Liver (tissue), 9 donors: ENCODE results near the gene RNF151. TPM values are rescaled to one million over a fixed set of nuclear protein-coding genes. Genes with fewer than 3 reads are reported as not detected.

Experiments
- DNase-seq: peaks from one replicate; pipeline ENCODE4 v3.0.0-alpha.2; 2017; ENCODE audit warnings: low spot score
- H3K27ac ChIP-seq, 2 donors: one replicate each; pipeline ENCODE4 v1.7.0; 2013; ENCODE audit warnings: inconsistent platforms in 2 of 2, low read length in 2 of 2, control low read depth in 1 of 2, low read depth in 1 of 2, mild to moderate bottlenecking in 1 of 2
- H3K27me3 ChIP-seq, 4 donors: one replicate each; pipeline versions ENCODE4 v1.6.1 to v1.7.0; 2013; ENCODE audit warnings: low read length in 3 of 4, inconsistent platforms in 1 of 4, mild to moderate bottlenecking in 1 of 4, moderate library complexity in 1 of 4; ENCODE audit not compliant: control insufficient read depth in 4 of 4, insufficient read depth in 4 of 4
- H3K36me3 ChIP-seq, 4 donors: one replicate each; pipeline versions ENCODE4 v1.6.1 to v1.7.0; 2013; ENCODE audit warnings: low read length in 3 of 4, mild to moderate bottlenecking in 3 of 4, low read depth in 1 of 4, moderate library complexity in 1 of 4; ENCODE audit not compliant: control insufficient read depth in 4 of 4, insufficient read depth in 3 of 4
- H3K4me1 ChIP-seq, 4 donors: one replicate each; pipeline versions ENCODE4 v1.6.1 to v1.7.0; 2013; ENCODE audit warnings: low read length in 3 of 4, mild to moderate bottlenecking in 3 of 4, moderate library complexity in 1 of 4; ENCODE audit not compliant: control insufficient read depth in 4 of 4, insufficient read depth in 4 of 4
- H3K4me3 ChIP-seq, 3 donors: one replicate each; pipeline versions ENCODE4 v1.6.1 to v1.7.0; 2013; ENCODE audit warnings: low read length in 3 of 3, control low read depth in 1 of 3, low read depth in 1 of 3, mild to moderate bottlenecking in 1 of 3
- H3K9ac ChIP-seq, 2 donors: one replicate each; pipeline ENCODE4 v1.7.0; 2013; ENCODE audit warnings: low read length in 2 of 2, mild to moderate bottlenecking in 2 of 2, moderate library complexity in 2 of 2, control low read depth in 1 of 2, low read depth in 1 of 2
- H3K9me3 ChIP-seq, 4 donors: one replicate each; pipeline versions ENCODE4 v1.6.1 to v1.7.0; 2013; ENCODE audit warnings: low read length in 3 of 4; ENCODE audit not compliant: control insufficient read depth in 4 of 4
- CTCF ChIP-seq: fragments of 150-350 bp; IDR thresholded peaks from 2 replicates; pipeline ENCODE4 v1.5.1; 2017; ENCODE audit warnings: improper control_type of control experiment, low read depth, low read length; ENCODE audit not compliant: missing input control
- EGR1 ChIP-seq, 2 donors: IDR thresholded peaks; 2 replicates each; pipeline ENCODE4 v1.6.1; 2016 to 2018; ENCODE audit warnings: antibody characterized with exemption in 2 of 2, low read depth in 2 of 2
- FOXA1 ChIP-seq: IDR thresholded peaks from 2 replicates; pipeline ENCODE4 v1.6.1; 2016; ENCODE audit warnings: antibody characterized with exemption
- FOXA2 ChIP-seq: IDR thresholded peaks from 2 replicates; pipeline ENCODE4 v1.6.1; 2016; ENCODE audit warnings: antibody characterized with exemption
- GABPA ChIP-seq, 2 donors: IDR thresholded peaks in 1 of 2; conservative IDR thresholded peaks in 1 of 2; 2 replicates each; pipeline ENCODE4 v1.6.1; 2016; ENCODE audit warnings: antibody characterized with exemption in 2 of 2, mild to moderate bottlenecking in 1 of 2, moderate library complexity in 1 of 2
- HNF4G ChIP-seq: IDR thresholded peaks from 2 replicates; pipeline ENCODE4 v1.6.1; 2016; ENCODE audit warnings: antibody characterized with exemption
- JUND ChIP-seq, 2 donors: IDR thresholded peaks; 2 replicates each; pipeline ENCODE4 v1.6.1; 2016; ENCODE audit warnings: antibody characterized with exemption in 2 of 2
- MAX ChIP-seq: IDR thresholded peaks from 2 replicates; pipeline ENCODE4 v1.6.1; 2016; ENCODE audit warnings: antibody characterized with exemption
- RAD21 ChIP-seq, 2 donors: IDR thresholded peaks; 2 replicates each; pipeline ENCODE4 v1.6.1; 2016; ENCODE audit warnings: antibody characterized with exemption in 2 of 2, mild to moderate bottlenecking in 2 of 2
- RXRA ChIP-seq, 2 donors: IDR thresholded peaks; 2 replicates each; pipeline ENCODE4 v1.6.1; 2017 to 2018; ENCODE audit warnings: antibody characterized with exemption in 2 of 2, mild to moderate bottlenecking in 1 of 2
- SP1 ChIP-seq: IDR thresholded peaks from 2 replicates; pipeline ENCODE4 v1.6.1; 2018; ENCODE audit warnings: antibody characterized with exemption, mild to moderate bottlenecking
- TAF1 ChIP-seq: conservative IDR thresholded peaks from 2 replicates; pipeline ENCODE4 v1.6.1; 2016; ENCODE audit warnings: antibody characterized with exemption, mild to moderate bottlenecking
- YY1 ChIP-seq: IDR thresholded peaks from 2 replicates; pipeline ENCODE4 v1.6.1; 2016; ENCODE audit warnings: antibody characterized with exemption, mild to moderate bottlenecking
- WGBS: extraction: QIAGEN DNeasy Blood & Tissue Kit; methylation state at CpG from one replicate; pipeline ENCODE4 v1.1.7; 2013; 5-methylcytosine and 5-hydroxymethylcytosine counted together
- polyA plus RNA-seq, 2 donors: library from polyadenylated mRNA; stranded (reverse) in 1 of 2; unstranded in 1 of 2; fragments of 200-250 nt in 1 of 2; fragments of >200 nt in 1 of 2; fragmentation: Nextera tagmentation in 1 of 2; extraction: Ambion mirVana in 1 of 2; gene quantifications; one replicate each; pipeline versions ENCODE4 v1.2.1 to v1.2.3, GENCODE V29; 2013 to 2015
- total RNA-seq, 2 donors: library from RNA; depleted of rRNA; stranded (reverse); fragments of >200 nt; gene quantifications; one replicate each; pipeline ENCODE4 v1.2.3, GENCODE V29; 2014
- TF ChIP-seq, protein P1 (sequence below): IDR thresholded peaks from 2 replicates; pipeline ENCODE4 v1.6.1; 2016; ENCODE audit warnings: antibody characterized with exemption
- TF ChIP-seq, protein P2 (sequence below): IDR thresholded peaks from 2 replicates; pipeline ENCODE4 v1.6.1; 2016; ENCODE audit warnings: antibody characterized with exemption, mild to moderate bottlenecking
- TF ChIP-seq, protein P3 (sequence below): IDR thresholded peaks from 2 replicates; pipeline ENCODE4 v1.6.1; 2016; ENCODE audit warnings: antibody characterized with exemption
- donor health status: healthy.
- donor health status: healthy.
- donor health status: healthy.
- donor health status: healthy.
- donor health status: healthy.

The RNF151 gene
- total and polyA plus RNA-seq, 4 donors = not detected

DNA sequence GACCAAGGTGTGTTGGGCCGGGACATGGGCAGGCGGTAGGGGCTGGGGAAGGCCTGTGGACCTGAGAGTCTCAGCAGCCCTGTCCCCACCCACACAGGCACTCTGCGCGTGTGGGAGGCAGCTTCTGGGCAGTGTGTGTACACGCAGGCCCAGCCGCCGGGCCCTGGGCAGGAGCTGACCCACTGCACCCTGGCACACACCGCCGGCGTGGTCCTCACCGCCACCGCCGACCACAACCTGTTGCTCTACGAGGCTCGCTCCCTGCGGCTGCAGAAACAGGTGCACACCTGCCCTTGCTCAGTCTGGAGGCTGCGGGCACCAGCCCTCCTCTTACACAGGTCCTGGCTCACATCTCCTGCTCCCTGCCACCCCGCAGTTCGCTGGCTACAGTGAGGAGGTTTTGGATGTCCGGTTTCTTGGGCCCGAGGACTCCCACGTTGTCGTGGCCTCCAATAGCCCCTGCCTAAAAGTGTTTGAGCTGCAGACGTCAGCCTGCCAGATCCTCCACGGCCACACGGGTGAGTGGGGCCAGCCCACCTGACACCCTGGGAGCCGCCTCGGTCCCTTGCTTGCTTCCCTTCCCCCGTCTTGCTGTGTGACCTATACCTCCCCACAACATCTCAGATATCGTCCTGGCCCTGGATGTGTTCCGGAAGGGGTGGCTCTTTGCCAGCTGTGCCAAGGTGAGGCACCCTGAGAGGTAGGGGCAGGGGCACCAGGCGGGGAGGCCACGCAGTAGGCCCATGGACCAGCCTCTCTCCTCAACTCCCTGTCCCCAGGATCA is 9.0 kb downstream of the RNF151 start:
- WGBS = 96% methylated on average over 33 of the region's 33 CpGs
- DNase-seq = no peak
- TF ChIP-seq, protein P1, sequence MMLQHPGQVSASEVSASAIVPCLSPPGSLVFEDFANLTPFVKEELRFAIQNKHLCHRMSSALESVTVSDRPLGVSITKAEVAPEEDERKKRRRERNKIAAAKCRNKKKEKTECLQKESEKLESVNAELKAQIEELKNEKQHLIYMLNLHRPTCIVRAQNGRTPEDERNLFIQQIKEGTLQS = no peak
- no peak for TF ChIP-seq FOXA2
- TF ChIP-seq CTCF = no peak
- no peak for TF ChIP-seq YY1
- no peak for TF ChIP-seq FOXA1
- TF ChIP-seq JUND (IDR thresholded peaks at IDR 0.05) = no peak
- TF ChIP-seq SP1 = no peak
- TF ChIP-seq, protein P2, sequence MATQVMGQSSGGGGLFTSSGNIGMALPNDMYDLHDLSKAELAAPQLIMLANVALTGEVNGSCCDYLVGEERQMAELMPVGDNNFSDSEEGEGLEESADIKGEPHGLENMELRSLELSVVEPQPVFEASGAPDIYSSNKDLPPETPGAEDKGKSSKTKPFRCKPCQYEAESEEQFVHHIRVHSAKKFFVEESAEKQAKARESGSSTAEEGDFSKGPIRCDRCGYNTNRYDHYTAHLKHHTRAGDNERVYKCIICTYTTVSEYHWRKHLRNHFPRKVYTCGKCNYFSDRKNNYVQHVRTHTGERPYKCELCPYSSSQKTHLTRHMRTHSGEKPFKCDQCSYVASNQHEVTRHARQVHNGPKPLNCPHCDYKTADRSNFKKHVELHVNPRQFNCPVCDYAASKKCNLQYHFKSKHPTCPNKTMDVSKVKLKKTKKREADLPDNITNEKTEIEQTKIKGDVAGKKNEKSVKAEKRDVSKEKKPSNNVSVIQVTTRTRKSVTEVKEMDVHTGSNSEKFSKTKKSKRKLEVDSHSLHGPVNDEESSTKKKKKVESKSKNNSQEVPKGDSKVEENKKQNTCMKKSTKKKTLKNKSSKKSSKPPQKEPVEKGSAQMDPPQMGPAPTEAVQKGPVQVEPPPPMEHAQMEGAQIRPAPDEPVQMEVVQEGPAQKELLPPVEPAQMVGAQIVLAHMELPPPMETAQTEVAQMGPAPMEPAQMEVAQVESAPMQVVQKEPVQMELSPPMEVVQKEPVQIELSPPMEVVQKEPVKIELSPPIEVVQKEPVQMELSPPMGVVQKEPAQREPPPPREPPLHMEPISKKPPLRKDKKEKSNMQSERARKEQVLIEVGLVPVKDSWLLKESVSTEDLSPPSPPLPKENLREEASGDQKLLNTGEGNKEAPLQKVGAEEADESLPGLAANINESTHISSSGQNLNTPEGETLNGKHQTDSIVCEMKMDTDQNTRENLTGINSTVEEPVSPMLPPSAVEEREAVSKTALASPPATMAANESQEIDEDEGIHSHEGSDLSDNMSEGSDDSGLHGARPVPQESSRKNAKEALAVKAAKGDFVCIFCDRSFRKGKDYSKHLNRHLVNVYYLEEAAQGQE = no peak
- TF ChIP-seq EGR1 (IDR thresholded peaks at IDR 0.05; ENCODE audit: low read depth in 2 of 2) = no peak
- TF ChIP-seq, protein P3, sequence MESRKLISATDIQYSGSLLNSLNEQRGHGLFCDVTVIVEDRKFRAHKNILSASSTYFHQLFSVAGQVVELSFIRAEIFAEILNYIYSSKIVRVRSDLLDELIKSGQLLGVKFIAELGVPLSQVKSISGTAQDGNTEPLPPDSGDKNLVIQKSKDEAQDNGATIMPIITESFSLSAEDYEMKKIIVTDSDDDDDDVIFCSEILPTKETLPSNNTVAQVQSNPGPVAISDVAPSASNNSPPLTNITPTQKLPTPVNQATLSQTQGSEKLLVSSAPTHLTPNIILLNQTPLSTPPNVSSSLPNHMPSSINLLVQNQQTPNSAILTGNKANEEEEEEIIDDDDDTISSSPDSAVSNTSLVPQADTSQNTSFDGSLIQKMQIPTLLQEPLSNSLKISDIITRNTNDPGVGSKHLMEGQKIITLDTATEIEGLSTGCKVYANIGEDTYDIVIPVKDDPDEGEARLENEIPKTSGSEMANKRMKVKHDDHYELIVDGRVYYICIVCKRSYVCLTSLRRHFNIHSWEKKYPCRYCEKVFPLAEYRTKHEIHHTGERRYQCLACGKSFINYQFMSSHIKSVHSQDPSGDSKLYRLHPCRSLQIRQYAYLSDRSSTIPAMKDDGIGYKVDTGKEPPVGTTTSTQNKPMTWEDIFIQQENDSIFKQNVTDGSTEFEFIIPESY = no peak
- no peak for TF ChIP-seq HNF4G
- no peaks in the 10 kb centered on the region for H3K9me3 ChIP-seq
- H3K27ac ChIP-seq = no peak overlapping the region
- peaks cover 14 to 41% (median 16%) of the 10 kb centered on the region in 4 donors for H3K36me3 ChIP-seq
- peaks cover 7 to 31% (median 18%) of the 10 kb centered on the region in 4 donors for H3K4me1 ChIP-seq
- H3K9ac ChIP-seq = no peak overlapping the region
- H3K27me3 ChIP-seq = no peaks in the 10 kb centered on the region
- no peak overlapping the region for H3K4me3 ChIP-seq

DNA sequence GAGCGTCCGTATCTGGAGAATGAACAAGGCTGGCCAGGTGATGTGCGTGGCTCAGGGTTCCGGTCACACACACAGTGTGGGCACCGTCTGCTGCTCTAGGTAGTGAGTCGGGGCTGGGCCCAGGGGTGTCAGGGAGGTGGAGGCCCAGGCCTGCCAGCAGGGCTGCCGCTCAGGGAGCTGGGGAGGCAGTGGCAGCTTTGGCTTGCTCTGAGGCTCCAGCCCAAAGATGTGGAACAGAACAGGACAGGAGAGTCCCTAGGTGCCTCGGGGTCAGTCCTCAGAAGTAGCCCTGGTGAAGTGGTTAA is 9.5 kb downstream of the RNF151 start:
- Histone ChIP-seq H3K27me3 (no peaks in the 10 kb centered on the region), H3K9ac (no peak overlapping the region), H3K36me3 (peaks cover 14 to 41% (median 16%) of the 10 kb centered on the region in 4 donors), H3K4me1 (peaks cover 7 to 27% (median 13%) of the 10 kb centered on the region in 4 donors), H3K27ac (no peak overlapping the region), H3K4me3 (no peak overlapping the region), H3K9me3 (no peaks in the 10 kb centered on the region)
- no peak for TF ChIP-seq FOXA1
- no peak for TF ChIP-seq GABPA (IDR thresholded peaks at IDR 0.05 in 1 of 2, conservative IDR thresholded peaks at IDR 0.05 in 1 of 2)
- no peak for TF ChIP-seq FOXA2
- TF ChIP-seq, protein P1 = no peak
- no peak for TF ChIP-seq RXRA (IDR thresholded peaks at IDR 0.05)
- no peak for TF ChIP-seq HNF4G
- TF ChIP-seq CTCF = no peak
- no peak for TF ChIP-seq MAX
- TF ChIP-seq TAF1 = no peak
- TF ChIP-seq, protein P3 = no peak
- TF ChIP-seq JUND (IDR thresholded peaks at IDR 0.05) = no peak
- no peak for TF ChIP-seq RAD21 (IDR thresholded peaks at IDR 0.05)
- WGBS = 96% methylated on average over 8 of the region's 8 CpGs
- DNase-seq = no peak
